ENCODE results near the gene EEF1AKMT3.

EEF1AKMT3 gene

GRCh38 chr12:57735952-57736740, 36.3 kb upstream of the EEF1AKMT3 start:
- Histone ChIP-seq H3K27me3 (ENCODE audit: insufficient read depth, low read length, poor library complexity, severe bottlenecking) (no peaks in the 10 kb centered on the region), H3F3A (ENCODE audit: low read depth) (no peaks in the 10 kb centered on the region), H3K9ac (ENCODE audit: low read depth, low read length, poor library complexity, severe bottlenecking) (no peak overlapping the region), H4K20me1 (ENCODE audit: insufficient read depth, low read length, poor library complexity, severe bottlenecking) (peaks cover 48% of the 10 kb centered on the region), H3K79me2 (ENCODE audit: insufficient read depth, low read length) (peaks cover 64% of the 10 kb centered on the region), H3K9me2 (replicated peaks; ENCODE audit: low read depth, low read length) (no peaks in the 10 kb centered on the region), H2AFZ (ENCODE audit: low read length) (no peak overlapping the region), H3K9me3 (ENCODE audit: insufficient read depth, low read depth, low read length) (no peaks in the 10 kb centered on the region), H3K4me1 (ENCODE audit: insufficient read depth, low read length, poor library complexity, severe bottlenecking) (peaks cover 21% of the 10 kb centered on the region), H3K36me3 (ENCODE audit: insufficient read depth, low read length) (peaks cover 41% of the 10 kb centered on the region; the same call in 1 of the 2 replicates), H3K4me3 (ENCODE audit: low read length, poor library complexity, severe bottlenecking) (no peak overlapping the region), H3K4me2 (ENCODE audit: low read depth, low read length, poor library complexity, severe bottlenecking) (peak overlapping the region; percentile 30)
- TF ChIP-seq CTCF (conservative IDR thresholded peaks at IDR 0.05; ENCODE audit: low read length): no peak
- TF ChIP-seq EZH2phosphoT487 (IDR thresholded peaks at IDR 0.05; ENCODE audit: borderline replicate concordance): no peak

- no peaks in the 10 kb centered on the region for H3K9me3 ChIP-seq (ENCODE audit: insufficient read depth, low read depth, low read length)
- no peaks in the 10 kb centered on the region for H3F3A ChIP-seq (ENCODE audit: low read depth)
- H3K4me3 ChIP-seq (ENCODE audit: low read length, poor library complexity, severe bottlenecking): no peak overlapping the region
- H3K4me1 ChIP-seq (ENCODE audit: insufficient read depth, low read length, poor library complexity, severe bottlenecking): peaks cover 21% of the 10 kb centered on the region
- TF ChIP-seq EZH2phosphoT487 (IDR thresholded peaks at IDR 0.05; ENCODE audit: borderline replicate concordance) (no peak), CTCF (conservative IDR thresholded peaks at IDR 0.05; ENCODE audit: low read length) (no peak)
- H3K27me3 ChIP-seq (ENCODE audit: insufficient read depth, low read length, poor library complexity, severe bottlenecking): no peaks in the 10 kb centered on the region
- H3K79me2 ChIP-seq (ENCODE audit: insufficient read depth, low read length): peaks cover 71% of the 10 kb centered on the region
- H4K20me1 ChIP-seq (ENCODE audit: insufficient read depth, low read length, poor library complexity, severe bottlenecking): peaks cover 48% of the 10 kb centered on the region
- peak overlapping the region; percentile 30 for H3K4me2 ChIP-seq (ENCODE audit: low read depth, low read length, poor library complexity, severe bottlenecking)
- H2AFZ ChIP-seq (ENCODE audit: low read length): no peak overlapping the region
- no peaks in the 10 kb centered on the region for H3K9me2 ChIP-seq (replicated peaks; ENCODE audit: low read depth, low read length)
- H3K9ac ChIP-seq (ENCODE audit: low read depth, low read length, poor library complexity, severe bottlenecking): no peak overlapping the region
- H3K36me3 ChIP-seq (ENCODE audit: insufficient read depth, low read length): peaks cover 33% of the 10 kb centered on the region; the same call in 1 of the 2 replicates
These were observed 35.5 kb upstream of the EEF1AKMT3 start for GRCh38 chr12:57736741-57737466.

GRCh38 chr12:57737467-57738460, 34.6 kb upstream of the EEF1AKMT3 start:
- TF ChIP-seq CTCF (conservative IDR thresholded peaks at IDR 0.05; ENCODE audit: low read length) (no peak), EZH2phosphoT487 (IDR thresholded peaks at IDR 0.05; ENCODE audit: borderline replicate concordance) (no peak)
- peaks cover 48% of the 10 kb centered on the region for H4K20me1 ChIP-seq (ENCODE audit: insufficient read depth, low read length, poor library complexity, severe bottlenecking)
- H3K4me1 ChIP-seq (ENCODE audit: insufficient read depth, low read length, poor library complexity, severe bottlenecking): peaks cover 27% of the 10 kb centered on the region
- H2AFZ ChIP-seq (ENCODE audit: low read length): no peak overlapping the region
- peaks cover 71% of the 10 kb centered on the region for H3K79me2 ChIP-seq (ENCODE audit: insufficient read depth, low read length)
- H3K27me3 ChIP-seq (ENCODE audit: insufficient read depth, low read length, poor library complexity, severe bottlenecking): no peaks in the 10 kb centered on the region
- no peak overlapping the region for H3K9ac ChIP-seq (ENCODE audit: low read depth, low read length, poor library complexity, severe bottlenecking)
- no peak overlapping the region for H3K4me3 ChIP-seq (ENCODE audit: low read length, poor library complexity, severe bottlenecking)
- H3K9me2 ChIP-seq (replicated peaks; ENCODE audit: low read depth, low read length): no peaks in the 10 kb centered on the region
- H3K4me2 ChIP-seq (ENCODE audit: low read depth, low read length, poor library complexity, severe bottlenecking): no peak overlapping the region
- H3F3A ChIP-seq (ENCODE audit: low read depth): no peaks in the 10 kb centered on the region
- peaks cover 25% of the 10 kb centered on the region; the same call in 1 of the 2 replicates for H3K36me3 ChIP-seq (ENCODE audit: insufficient read depth, low read length)
- no peaks in the 10 kb centered on the region for H3K9me3 ChIP-seq (ENCODE audit: insufficient read depth, low read depth, low read length)

Measured in Loucy (cell line).